HCT116 (cell line): ENCODE measurements around the gene RPL11.

Experiments
- ATF3 ChIP-seq: IDR thresholded peaks from 2 replicates; pipeline ENCODE4 v1.6.1; 2012
- CTCF ChIP-seq, 3 experiments: fragments of 200-600 bp in 1 of 3; sonication (generic) in 1 of 3; IDR thresholded peaks in 2 of 3; conservative IDR thresholded peaks in 1 of 3; 2 replicates each; pipeline ENCODE4 v1.5.1; 2012 to 2017; ENCODE audit warnings: low read depth in 2 of 3, low read length in 2 of 3, antibody characterized with exemption in 1 of 3, borderline replicate concordance in 1 of 3, control low read depth in 1 of 3, mild to moderate bottlenecking in 1 of 3, mixed read lengths in 1 of 3, mixed run types in 1 of 3, moderate library complexity in 1 of 3; ENCODE audit not compliant: insufficient read depth in 1 of 3
- EZH2 ChIP-seq: fragments of 200-600 bp; sonication (generic); IDR thresholded peaks from 2 replicates; pipeline ENCODE4 v1.6.1; 2017; ENCODE audit warnings: antibody characterized with exemption, mixed run types
- MAX ChIP-seq: IDR thresholded peaks from 2 replicates; pipeline ENCODE4 v1.6.1; 2012
- POLR2A ChIP-seq: IDR thresholded peaks from 2 replicates; pipeline ENCODE4 v1.7.0; 2011; ENCODE audit warnings: borderline replicate concordance; ENCODE audit not compliant: insufficient read depth, insufficient read length; ENCODE audit errors: extremely low read depth
- RAD21 ChIP-seq: IDR thresholded peaks from 2 replicates; pipeline ENCODE4 v1.6.1; 2012; ENCODE audit warnings: low read depth, mild to moderate bottlenecking
- REST ChIP-seq: IDR thresholded peaks from 2 replicates; pipeline ENCODE4 v1.6.1; 2012; ENCODE audit warnings: low read depth
- SP1 ChIP-seq: IDR thresholded peaks from 2 replicates; pipeline ENCODE4 v1.6.1; 2012; ENCODE audit warnings: low read depth
- SRF ChIP-seq: IDR thresholded peaks from 2 replicates; pipeline ENCODE4 v1.6.1; 2012; ENCODE audit warnings: low read depth

GRCh38 chr1:23698466-23698865, 6.9 kb downstream of the RPL11 start:
- TF ChIP-seq CTCF (IDR thresholded peaks at IDR 0.05 in 2 of 3, conservative IDR thresholded peaks at IDR 0.05 in 1 of 3; ENCODE audit: borderline replicate concordance in 1 of 3, insufficient read depth in 1 of 3, low read depth in 2 of 3, low read length in 2 of 3), result no peak
- TF ChIP-seq ATF3, result no peak
- no peak for TF ChIP-seq RAD21
- TF ChIP-seq REST, result no peak
- no peak for TF ChIP-seq SP1
- TF ChIP-seq MAX, result no peak
- TF ChIP-seq EZH2, result no peak
- no peak for TF ChIP-seq POLR2A
- TF ChIP-seq SRF, result no peak
